Measurements from ENCODE around the gene MPPE1.

- TF ChIP-seq CTCF (IDR thresholded peaks at IDR 0.05): no peak
- TF ChIP-seq POLR2A (IDR thresholded peaks at IDR 0.05): no peak
Measured at GRCh38 chr18:11889284-11889683, 18.8 kb downstream of the MPPE1 start.

All from adrenal gland (tissue), 5 donors.